Anterior cingulate cortex (tissue), 58 donors: ENCODE data around the gene RXRG.
"Not testable (repeated sequence)": the region's sequence is repeated elsewhere in the genome, so short reads cannot be mapped to it uniquely, and the experiment has no call there.

Experiments used
- DNase-seq, 58 donors: peaks; one replicate each; lab custom pipeline; 2025; lab: John Stamatoyannopoulos, UW

Gene RXRG

GRCh38 chr1:165444897-165445370, at the start of gene RXRG:
Gene RXRG, minus strand, starts transcription at chr1:165445126. Its CDS starts 233 bp downstream, at chr1:165444893.
- DNase-seq = peak in 34 of 58 donors; percentile 6 to 60 (median 20)

DNA sequence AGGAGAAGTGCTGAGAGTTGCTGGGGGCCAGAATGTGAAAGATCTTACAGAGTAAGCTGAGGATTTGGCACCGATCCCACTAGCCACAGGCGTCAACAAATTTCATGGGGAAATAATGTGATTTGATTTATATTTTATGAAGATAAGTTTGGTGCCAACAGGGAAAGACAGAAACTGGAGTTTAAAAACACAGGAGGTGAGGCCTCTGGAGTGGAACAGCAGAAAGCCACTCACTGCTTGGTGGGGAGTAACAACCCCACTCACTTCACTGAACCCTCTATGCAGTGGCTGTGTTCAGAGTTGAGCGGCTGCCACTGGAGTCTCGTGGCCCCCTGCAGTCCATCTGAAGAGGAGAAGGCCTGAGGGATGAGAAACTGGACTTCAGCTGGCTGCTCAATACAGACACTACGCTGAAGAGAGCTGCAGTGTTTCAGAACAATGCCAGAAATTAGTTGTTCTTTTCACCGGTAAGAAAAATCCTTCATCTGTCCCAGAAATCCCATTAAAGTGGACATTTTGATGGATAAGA, 48.0 kb upstream of the RXRG start:
- DNase-seq = no peak

DNA sequence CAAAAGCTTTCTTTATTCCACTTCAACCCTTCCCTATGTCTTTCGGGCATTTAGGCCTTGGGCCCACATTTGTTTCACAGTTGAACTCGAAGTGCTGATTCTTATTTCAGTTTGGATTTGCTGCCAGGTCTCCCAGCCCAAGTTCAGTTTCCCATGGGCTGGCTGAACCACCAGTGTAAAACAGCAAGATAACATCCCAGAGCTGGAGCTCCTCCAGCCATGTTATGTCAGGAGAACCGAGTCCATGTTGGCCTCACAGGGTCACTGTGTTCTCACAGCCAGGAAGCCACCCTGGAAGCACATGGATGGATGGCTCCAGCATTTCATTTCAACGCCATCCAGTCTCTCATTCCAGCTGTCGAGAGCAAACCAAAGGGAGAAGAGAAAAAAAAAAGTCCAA, 45.2 kb upstream of the RXRG start:
- no peak for DNase-seq

GRCh38 chr1:165487921-165488320, 43.0 kb upstream of the RXRG start:
- DNase-seq = no peak

GRCh38 chr1:165486663-165487062, 41.7 kb upstream of the RXRG start:
- DNase-seq = no peak

GRCh38 chr1:165485716-165486115, 40.8 kb upstream of the RXRG start:
- DNase-seq = no peak

DNA sequence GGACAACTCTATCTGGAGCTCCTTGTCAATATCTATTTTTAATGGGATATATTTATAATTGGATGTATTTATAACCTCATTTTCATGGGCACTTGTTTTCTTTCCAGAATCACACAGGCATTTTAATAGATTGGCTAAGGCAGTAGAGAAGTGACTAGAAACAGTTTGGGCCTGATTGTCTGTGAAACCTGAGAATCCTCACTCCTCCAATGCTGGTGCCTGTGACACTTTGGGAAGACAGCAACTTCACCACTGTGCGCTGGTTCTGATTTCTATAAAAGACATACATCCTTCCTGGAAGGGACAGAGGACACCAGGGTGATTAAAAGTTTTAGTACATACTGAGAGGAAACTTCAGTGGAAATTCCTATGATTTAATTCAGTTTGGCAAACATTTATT, 39.6 kb upstream of the RXRG start:
- no peak for DNase-seq

DNA sequence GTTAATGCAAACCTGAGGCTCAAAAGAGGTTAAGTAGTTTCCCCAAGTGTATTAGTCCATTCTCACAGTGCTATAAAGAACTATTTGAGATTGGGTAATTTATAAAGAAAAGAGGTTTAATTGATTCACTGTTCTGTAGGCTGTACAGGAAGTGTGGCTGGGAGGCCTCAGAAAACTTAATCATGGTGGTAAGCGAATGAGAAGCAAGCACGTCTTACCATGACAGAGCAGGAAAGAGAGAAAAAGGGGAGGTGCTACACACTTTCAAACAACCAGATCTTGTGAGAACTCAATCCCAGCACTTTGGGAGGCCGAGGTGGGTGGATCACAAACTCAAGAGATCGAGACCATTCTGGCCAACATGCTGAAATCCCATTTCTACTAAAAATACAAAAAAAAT, 38.5 kb upstream of the RXRG start:
- no peak for DNase-seq

GRCh38 chr1:165481820-165482532, 37.0 kb upstream of the RXRG start:
- no peak for DNase-seq

DNA sequence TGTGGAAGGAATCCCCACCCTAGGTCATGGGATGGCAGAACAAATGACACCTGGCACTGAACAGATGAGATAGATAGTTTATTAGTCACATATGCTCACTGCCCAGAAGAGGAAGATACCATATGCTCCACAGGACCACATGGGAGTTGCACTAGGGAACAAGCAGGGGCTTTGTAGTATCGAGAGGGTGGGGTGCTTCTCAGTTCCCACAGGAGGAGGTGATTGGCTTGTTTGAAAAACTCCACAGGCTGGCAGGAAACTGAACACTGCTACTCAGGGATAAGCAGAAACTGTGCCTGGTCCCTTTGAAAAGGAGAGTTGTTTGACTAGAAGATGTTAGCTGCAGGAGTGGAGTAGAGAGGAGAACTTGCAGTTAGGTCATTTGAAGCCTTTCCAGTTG, 31.9 kb upstream of the RXRG start:
- DNase-seq = no peak

DNA sequence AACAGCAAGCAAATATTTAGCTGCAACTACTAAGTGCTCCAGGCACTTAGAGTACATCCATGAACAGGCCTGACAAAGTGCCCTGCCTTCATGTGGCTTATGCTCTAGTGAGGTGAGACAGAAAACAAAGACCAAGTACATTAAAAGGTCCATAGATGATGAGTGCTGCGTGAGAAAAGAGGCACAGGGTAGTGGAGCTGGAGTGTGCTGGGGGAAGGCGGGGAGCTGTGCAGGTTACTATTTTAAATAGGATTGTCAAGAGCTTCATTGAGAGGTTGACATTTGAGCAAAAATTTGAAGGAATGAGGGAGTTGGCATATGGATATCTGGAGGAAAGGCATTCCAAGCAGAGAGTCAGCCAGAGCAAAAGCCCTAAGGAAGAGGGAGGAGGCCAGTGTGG, 29.3 kb upstream of the RXRG start:
- no peak for DNase-seq

DNA sequence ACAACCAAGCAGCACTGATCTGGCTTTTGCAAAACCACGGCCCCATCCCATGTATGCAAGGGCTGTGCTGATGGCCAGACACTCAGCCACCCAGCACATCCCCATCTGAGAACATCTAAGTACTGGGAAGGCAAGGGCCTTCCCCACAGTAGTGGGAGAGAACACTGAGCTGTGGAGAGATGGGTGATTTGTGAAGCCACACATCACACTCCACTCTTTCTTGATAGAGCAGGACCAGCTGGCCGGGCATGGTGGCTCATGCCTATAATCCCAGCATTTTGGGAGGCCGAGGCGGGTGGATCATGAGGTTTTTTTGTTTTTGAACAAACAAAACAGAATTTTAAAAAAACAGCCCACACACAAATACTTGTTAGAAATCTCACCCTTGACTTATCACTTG, 28.2 kb upstream of the RXRG start:
- no peak for DNase-seq

GRCh38 chr1:165468726-165469249, 23.9 kb upstream of the RXRG start:
- no peak for DNase-seq

DNA sequence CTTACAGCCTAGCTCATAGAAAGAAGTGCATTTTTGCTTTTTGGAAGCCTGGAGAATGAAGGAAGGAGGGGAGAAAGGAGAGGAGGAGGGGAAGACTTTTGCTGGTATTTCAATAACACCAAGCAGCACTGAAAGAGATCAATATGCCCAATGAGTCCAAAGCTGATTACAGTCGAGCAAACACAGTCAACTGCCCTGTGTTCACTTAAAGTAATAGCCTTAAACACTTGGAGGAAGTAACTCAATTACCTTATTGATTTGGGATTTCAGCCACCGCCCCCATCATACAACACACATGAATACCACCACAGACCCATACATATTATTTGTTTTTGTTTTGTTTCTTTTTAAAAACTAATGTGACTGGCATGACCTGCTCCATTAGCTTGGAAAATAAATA, 23.3 kb upstream of the RXRG start:
- no peak for DNase-seq

- peak in 3 of 58 donors; percentile 4 to 39 (median 5) for DNase-seq
Measured at GRCh38 chr1:165467706-165468105, 22.8 kb upstream of the RXRG start.

DNA sequence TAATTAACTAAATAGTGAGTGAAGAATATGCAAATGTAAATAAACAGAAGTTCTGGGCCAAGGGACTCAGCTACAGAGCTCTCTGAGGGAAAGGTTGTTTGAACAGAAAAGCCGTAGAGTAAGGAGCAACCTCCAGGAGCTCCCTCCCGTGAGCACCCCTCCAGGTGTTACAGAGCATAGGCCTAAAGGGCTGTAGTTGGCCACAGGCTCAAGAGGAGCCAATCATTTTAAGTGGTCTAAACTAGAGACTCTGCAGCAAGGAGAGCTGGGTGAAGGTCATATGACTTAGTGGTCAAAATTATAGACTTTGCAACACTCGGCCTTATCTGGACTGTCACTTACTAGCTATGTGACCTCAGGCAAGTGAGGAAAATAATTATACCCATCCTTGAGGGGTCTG, 19.1 kb upstream of the RXRG start:
- no peak for DNase-seq

- DNase-seq = not testable (repeated sequence)
Measured at GRCh38 chr1:165459683-165460082, 14.8 kb upstream of the RXRG start.

- DNase-seq = no peak
Measured at GRCh38 chr1:165456861-165457260, 11.9 kb upstream of the RXRG start.

DNA sequence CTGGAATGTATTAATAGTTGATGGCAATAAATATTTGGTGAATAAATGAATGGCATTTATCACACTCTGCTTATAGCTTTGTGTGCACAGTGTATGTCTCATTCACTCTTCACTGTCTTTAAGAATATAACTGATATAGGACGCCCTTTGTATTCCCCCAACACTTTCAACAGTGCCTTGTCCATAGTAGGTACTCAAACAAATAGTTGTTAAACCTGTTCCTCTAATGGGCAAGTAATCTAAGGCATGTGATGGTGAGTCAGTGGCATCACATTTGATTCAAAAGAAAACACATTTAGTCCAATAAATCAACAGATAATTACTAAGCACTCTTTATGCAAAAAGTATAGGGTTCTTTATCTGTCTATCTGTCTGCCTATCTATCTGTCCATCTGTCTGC, 11.2 kb upstream of the RXRG start:
- DNase-seq = no peak

GRCh38 chr1:165455111-165455510, 10.2 kb upstream of the RXRG start:
- no peak for DNase-seq

DNA sequence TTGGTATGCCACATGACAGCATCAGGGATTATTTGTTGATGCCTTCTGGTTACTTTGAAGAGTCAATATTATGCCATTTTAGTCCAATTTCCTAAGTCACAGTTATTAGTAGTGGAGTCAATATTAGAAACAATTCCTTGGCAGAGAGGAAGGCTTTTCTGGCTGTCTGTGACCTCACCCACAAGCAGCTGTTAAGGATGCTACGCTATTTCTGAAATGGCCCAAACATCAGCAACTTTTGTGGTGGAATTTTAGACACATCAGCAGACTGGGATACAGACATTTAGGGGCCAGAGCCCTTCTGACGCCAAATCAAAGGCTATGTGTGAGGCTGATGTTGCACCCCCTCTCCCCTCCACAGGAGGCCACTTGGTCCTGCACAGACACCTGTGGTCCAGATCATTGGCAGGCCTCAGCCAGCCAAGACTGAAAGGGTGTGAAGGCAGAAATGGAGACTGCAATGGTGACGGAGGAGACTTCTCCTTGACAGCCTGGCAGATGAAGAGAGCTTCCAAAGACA, 9.2 kb upstream of the RXRG start:
- DNase-seq = no peak
